ENCODE measurements around the gene DHRSX.
"Not testable (repeated sequence)": the region's sequence is repeated elsewhere in the genome, so short reads cannot be mapped to it uniquely, and the experiment has no call there.

DNA sequence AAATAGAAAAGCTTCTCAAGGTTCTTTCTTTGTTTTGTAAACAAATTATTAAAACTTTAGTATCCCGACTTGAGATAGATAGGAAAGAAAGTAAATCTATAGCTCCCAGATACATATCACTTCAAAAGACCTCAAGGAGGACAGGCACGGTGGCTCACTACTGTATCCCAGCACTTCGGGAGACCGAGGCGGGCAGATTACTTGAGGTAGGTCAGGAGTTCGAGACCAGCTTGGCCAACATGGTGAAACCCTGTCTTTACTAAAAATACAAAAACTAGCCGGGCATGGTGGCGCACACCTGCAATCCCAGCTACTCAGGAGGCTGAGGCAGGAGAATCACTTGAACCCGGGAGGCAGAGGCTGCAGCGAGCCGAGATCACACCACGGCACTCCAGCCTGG, 260.0 kb downstream of the DHRSX start:
- TF ChIP-seq, protein P1, sequence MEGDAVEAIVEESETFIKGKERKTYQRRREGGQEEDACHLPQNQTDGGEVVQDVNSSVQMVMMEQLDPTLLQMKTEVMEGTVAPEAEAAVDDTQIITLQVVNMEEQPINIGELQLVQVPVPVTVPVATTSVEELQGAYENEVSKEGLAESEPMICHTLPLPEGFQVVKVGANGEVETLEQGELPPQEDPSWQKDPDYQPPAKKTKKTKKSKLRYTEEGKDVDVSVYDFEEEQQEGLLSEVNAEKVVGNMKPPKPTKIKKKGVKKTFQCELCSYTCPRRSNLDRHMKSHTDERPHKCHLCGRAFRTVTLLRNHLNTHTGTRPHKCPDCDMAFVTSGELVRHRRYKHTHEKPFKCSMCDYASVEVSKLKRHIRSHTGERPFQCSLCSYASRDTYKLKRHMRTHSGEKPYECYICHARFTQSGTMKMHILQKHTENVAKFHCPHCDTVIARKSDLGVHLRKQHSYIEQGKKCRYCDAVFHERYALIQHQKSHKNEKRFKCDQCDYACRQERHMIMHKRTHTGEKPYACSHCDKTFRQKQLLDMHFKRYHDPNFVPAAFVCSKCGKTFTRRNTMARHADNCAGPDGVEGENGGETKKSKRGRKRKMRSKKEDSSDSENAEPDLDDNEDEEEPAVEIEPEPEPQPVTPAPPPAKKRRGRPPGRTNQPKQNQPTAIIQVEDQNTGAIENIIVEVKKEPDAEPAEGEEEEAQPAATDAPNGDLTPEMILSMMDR (IDR thresholded peaks at IDR 0.05): not testable (repeated sequence)
- not testable (repeated sequence) for TF ChIP-seq EZH2 (IDR thresholded peaks at IDR 0.05; ENCODE audit: borderline replicate concordance, insufficient read depth, low read depth, low read length, poor library complexity, severe bottlenecking)
